Tibial artery (tissue), 4 donors: Measurements from ENCODE around the gene MFRP.

Source experiments
- DNase-seq, 2 donors: peaks; one replicate each; pipeline ENCODE4 v3.0.0-alpha.2; 2019
- H3K27ac ChIP-seq, 2 donors: fragments of 200-600 bp; sonication (generic) in 1 of 2; 1 replicate in 1 of 2; 2 replicates in 1 of 2; pipeline ENCODE4 v1.5.1; 2018 to 2019; ENCODE audit warnings: mild to moderate bottlenecking in 1 of 2
- H3K27me3 ChIP-seq, 2 donors: fragments of 200-600 bp; sonication (generic) in 1 of 2; one replicate each; pipeline versions ENCODE4 v1.5.1 to v1.6.0; 2016 to 2019
- H3K36me3 ChIP-seq, 3 donors: fragments of 200-600 bp; sonication (generic) in 2 of 3; one replicate each; pipeline ENCODE4 v1.5.1; 2016 to 2019; ENCODE audit warnings: mild to moderate bottlenecking in 2 of 3
- H3K4me1 ChIP-seq, 4 donors: fragments of 200-600 bp; sonication (generic) in 2 of 4; 1 replicate in 3 of 4; 2 replicates in 1 of 4; pipeline ENCODE4 v1.5.1; 2016 to 2019
- H3K4me3 ChIP-seq, 2 donors: fragments of 200-600 bp; sonication (generic) in 1 of 2; 1 replicate in 1 of 2; 2 replicates in 1 of 2; pipeline ENCODE4 v1.5.1; 2018 to 2019; ENCODE audit warnings: mild to moderate bottlenecking in 2 of 2
- H3K9me3 ChIP-seq, 3 donors: fragments of 200-600 bp; sonication (generic) in 1 of 3; one replicate each; pipeline ENCODE4 v1.5.1; 2016 to 2019
- intact Hi-C: fragments of 100-400 bp; cut with DNase I; formaldehyde crosslinking; loops from one replicate; pipeline ENCODE4 v1.15.0; 2023; ENCODE audit warnings: low total_unique reads
- TF ChIP-seq, protein P1 (sequence below), 2 experiments: fragments of 200-600 bp in 1 of 2; fragments of 450-650 bp in 1 of 2; IDR thresholded peaks; one replicate each; pipeline ENCODE4 v1.5.1; 2017 to 2019; ENCODE audit warnings: antibody characterized with exemption in 2 of 2, mild to moderate bottlenecking in 1 of 2, moderate library complexity in 1 of 2

The MFRP gene

DNA sequence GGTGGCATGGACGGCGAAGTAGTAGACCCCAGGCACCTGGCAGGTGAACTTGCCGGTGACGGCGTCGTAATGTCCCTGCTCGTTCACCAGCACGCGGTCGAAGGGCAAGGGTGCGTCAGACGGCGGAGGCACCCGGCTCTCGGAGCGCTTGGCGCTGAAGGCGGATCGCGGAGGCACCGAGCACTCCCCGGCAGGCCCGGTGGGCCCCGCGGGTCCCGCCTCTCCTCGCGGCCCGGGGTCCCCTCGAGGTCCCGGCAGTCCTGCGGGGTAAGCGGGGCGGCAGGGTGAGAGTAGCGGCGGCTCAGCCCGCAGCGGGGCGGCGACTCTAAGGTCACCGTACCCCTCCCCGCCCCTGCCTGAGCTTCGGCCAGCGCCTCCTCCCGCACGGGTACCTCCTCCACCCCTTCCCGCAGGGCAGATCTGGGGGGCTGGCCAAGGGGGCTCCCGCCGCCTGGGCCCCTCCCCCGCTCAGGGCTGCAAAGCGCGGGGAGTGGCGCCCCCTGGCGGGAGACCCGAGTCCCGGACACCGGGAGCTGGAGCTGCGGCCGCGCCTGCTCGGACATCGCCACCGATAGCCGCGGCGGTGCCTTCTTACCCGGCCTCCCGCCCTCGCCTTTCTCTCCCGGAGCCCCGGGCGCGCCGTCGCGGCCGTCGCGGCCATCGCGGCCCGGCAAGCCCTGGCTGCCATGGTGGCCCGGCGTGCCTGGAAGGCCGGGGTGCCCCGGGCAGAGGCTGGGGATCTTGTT lies 6.7 kb downstream of the MFRP start:
- Histone ChIP-seq H3K4me1 (peaks cover 0 to 63% (median 46%) of the 10 kb centered on the region in 4 donors), H3K4me3 (peak overlapping the region; percentile 70 to 80), H3K27me3 (no peaks in the 10 kb centered on the region), H3K27ac (peak overlapping the region; percentile 92 to 93), H3K36me3 (peaks cover 0 to 13% (median 0%) of the 10 kb centered on the region in 3 donors), H3K9me3 (no peaks in the 10 kb centered on the region)
- DNase-seq, result peak; percentile 61 to 84
- intact Hi-C loops, result no loop called here
- TF ChIP-seq, protein P1, sequence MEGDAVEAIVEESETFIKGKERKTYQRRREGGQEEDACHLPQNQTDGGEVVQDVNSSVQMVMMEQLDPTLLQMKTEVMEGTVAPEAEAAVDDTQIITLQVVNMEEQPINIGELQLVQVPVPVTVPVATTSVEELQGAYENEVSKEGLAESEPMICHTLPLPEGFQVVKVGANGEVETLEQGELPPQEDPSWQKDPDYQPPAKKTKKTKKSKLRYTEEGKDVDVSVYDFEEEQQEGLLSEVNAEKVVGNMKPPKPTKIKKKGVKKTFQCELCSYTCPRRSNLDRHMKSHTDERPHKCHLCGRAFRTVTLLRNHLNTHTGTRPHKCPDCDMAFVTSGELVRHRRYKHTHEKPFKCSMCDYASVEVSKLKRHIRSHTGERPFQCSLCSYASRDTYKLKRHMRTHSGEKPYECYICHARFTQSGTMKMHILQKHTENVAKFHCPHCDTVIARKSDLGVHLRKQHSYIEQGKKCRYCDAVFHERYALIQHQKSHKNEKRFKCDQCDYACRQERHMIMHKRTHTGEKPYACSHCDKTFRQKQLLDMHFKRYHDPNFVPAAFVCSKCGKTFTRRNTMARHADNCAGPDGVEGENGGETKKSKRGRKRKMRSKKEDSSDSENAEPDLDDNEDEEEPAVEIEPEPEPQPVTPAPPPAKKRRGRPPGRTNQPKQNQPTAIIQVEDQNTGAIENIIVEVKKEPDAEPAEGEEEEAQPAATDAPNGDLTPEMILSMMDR (IDR thresholded peaks at IDR 0.05), result peak; percentile 92 to 93

DNA sequence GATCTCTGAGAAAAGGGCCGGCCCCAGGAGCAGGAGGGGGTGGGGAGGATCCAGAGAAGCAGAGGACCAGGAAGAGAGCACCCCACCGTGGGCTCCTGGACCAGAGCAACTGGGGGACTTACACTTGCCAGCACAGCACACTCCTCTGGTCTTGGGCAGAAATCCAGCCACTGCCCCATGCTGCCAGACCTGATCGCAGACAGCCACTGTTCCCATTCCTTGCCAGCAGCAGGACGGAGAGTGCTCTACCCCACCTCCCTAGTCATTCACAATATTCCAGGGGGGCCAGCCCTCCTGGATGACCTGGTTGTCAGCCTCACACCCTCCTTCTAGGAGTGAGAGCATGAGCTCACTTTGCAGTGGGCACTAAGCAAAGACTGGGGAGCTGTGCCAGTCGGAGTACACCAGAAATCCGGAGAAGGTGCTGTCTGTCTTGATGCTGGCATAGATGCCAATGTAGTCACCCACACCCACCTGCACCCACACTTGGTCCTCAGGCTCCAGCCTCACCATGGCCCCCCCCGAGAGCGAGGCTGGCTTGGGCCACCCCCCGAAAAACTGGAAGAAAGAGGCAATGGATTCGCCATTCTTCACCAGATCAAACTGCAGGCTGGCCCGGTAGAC lies 7.4 kb downstream of the MFRP start:
- Histone ChIP-seq H3K36me3 (peaks cover 0 to 13% (median 0%) of the 10 kb centered on the region in 3 donors), H3K4me3 (peak overlapping the region; percentile 70 to 80), H3K4me1 (peaks cover 0 to 65% (median 47%) of the 10 kb centered on the region in 4 donors), H3K9me3 (no peaks in the 10 kb centered on the region), H3K27me3 (no peaks in the 10 kb centered on the region), H3K27ac (peak overlapping the region; percentile 92 to 93)
- intact Hi-C loops, result no loop called here
- TF ChIP-seq, protein P1 (IDR thresholded peaks at IDR 0.05), result no peak
- DNase-seq, result peak in 1 of 2 donors; percentile 76

DNA sequence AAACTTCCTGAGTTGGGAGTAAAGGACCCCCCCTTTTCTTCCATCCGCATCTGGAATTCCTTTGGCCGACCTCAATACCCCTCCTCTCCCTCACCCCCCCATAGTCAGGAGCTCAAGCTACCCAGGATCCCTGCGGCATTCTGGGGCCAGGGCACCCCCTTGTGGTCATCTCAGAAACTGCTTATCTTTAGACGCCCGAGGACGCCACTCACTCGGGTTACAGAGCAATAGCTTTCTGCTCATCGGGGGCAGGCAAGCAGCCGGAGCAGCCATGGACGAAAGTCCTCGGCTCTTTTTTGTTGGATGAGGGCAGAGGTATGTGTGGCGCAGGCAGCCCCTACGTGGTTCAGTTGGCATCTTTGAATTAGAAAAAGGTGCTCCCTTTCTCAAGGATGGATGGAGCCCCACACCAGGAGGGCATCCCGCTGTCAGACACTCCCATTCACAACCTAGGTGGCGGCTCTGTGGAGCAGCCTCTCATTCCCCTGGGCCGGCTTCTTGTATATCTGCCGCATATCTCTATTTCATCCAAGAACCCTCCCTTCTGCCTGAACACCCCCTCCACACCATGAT lies 8.1 kb downstream of the MFRP start:
- intact Hi-C loops, result no loop called here
- Histone ChIP-seq H3K9me3 (no peaks in the 10 kb centered on the region), H3K4me1 (peaks cover 0 to 71% (median 50%) of the 10 kb centered on the region in 4 donors), H3K4me3 (peak overlapping the region; percentile 70 to 80), H3K36me3 (peaks cover 0 to 13% (median 0%) of the 10 kb centered on the region in 3 donors), H3K27me3 (no peaks in the 10 kb centered on the region), H3K27ac (peak overlapping the region; percentile 92 to 93)
- TF ChIP-seq, protein P1 (IDR thresholded peaks at IDR 0.05), result peak; percentile 84 to 91
- peak; percentile 66 to 87 for DNase-seq

DNA sequence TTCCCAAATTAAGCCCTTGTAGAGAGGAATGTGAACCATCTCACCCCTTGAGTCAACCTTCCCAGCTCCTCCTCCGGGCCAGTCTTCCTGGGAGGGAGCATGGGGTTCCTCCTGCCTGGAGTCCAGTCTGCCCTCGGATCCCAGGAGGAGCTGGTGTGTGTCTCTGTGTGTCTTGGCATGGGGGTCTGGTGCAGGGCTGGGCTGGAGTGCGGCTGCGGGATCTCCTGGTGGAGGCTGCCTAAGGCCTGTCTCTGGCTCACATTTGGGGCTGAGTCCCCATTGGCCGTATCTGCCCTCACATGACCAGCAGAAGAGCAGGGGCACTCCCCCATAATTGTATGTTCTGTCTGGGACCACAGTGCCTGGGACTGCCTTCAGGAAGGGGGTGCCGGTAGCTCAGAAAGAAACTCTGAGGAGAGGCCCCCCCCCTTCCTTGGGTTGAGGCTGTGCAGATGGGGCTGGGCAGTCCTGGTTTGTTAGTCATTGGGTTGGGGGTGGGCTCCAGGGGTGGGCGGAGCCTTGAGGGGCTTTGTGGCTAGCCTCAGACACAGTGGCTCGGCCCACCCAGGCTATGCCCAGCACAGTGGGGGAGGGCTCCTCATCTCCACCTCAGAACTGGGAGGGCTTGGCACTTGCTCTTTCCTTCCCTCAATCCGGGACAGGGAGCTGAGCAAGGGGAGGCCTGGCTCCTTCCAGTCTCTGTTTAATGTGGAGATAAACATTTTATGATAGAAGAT lies 8.8 kb downstream of the MFRP start:
- DNase-seq, result peak in 1 of 2 donors; percentile 69
- peaks cover 0 to 13% (median 0%) of the 10 kb centered on the region in 3 donors for H3K36me3 ChIP-seq
- intact Hi-C loops, result no loop called here
- H3K27me3 ChIP-seq, result no peaks in the 10 kb centered on the region
- H3K4me3 ChIP-seq, result no peak overlapping the region
- TF ChIP-seq, protein P1 (IDR thresholded peaks at IDR 0.05), result no peak
- peaks cover 0 to 71% (median 50%) of the 10 kb centered on the region in 4 donors for H3K4me1 ChIP-seq
- H3K9me3 ChIP-seq, result no peaks in the 10 kb centered on the region
- H3K27ac ChIP-seq, result peak overlapping the region; percentile 92 to 93

DNA sequence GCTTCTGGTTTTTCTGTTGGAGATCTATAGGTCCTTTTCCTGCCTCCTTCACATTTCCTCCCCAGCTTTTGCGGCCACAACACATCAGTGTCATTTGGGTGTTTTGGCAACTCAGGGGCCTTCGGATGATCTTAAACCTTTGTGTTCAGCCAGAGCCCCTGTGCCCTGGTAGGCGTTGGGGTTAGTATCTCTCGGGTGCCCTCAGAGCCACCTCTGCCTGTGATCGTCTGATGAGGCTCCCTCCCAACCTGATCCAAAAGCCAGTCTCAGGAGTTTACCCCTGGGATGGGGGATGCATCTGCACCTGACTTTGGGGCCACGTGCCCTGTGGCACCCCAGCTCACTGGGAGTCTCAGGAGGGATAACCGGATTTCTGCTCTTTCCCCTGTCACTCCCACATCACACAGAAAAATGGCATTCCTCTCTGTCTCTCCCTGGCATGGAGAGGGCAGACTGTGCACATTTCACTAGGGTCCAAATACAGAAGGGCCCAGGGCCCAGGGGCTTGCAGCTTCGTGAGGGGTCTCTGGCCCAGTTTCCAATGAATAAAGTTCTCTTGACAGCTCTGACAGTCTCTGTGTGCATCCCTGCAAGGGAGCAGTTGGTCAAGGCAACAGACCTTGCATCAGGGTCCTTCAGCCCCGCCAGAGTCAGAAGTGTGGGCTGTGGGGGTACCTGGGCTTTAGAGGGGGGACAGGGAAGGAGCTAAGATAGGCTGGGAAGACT lies 9.6 kb downstream of the MFRP start:
- Histone ChIP-seq H3K27me3 (no peaks in the 10 kb centered on the region), H3K4me3 (no peak overlapping the region), H3K36me3 (peaks cover 0 to 13% (median 0%) of the 10 kb centered on the region in 3 donors), H3K4me1 (peaks cover 0 to 71% (median 50%) of the 10 kb centered on the region in 4 donors), H3K27ac (no peak overlapping the region), H3K9me3 (no peaks in the 10 kb centered on the region)
- TF ChIP-seq, protein P1 (IDR thresholded peaks at IDR 0.05), result no peak
- peak in 1 of 2 donors; percentile 62 for DNase-seq
- intact Hi-C loops, result no loop called here
